ENCODE results near the gene TMEM74B.

GRCh38 chr20:1202762-1203504 is 18.2 kb upstream of the TMEM74B start, which contains the start of gene C20orf202:
- TF ChIP-seq CTCF (IDR thresholded peaks at IDR 0.05 in 8 of 11, conservative IDR thresholded peaks at IDR 0.05 in 3 of 11) = no peak
- no peak for TF ChIP-seq POLR2A (IDR thresholded peaks at IDR 0.05)

Measured in spleen (tissue), 7 donors.